HCT116 (cell line): ENCODE results near the gene FGFR3. TPM values are rescaled to one million over a fixed set of nuclear protein-coding genes. Genes with fewer than 3 reads are reported as not detected.

Experiments
- ATAC-seq: fragments of 200-7000 bp; cut with Tn5 transposase; 2 replicates; pipeline ENCODE4 v1.9.1; 2020; ENCODE audit warnings: mild to moderate bottlenecking, moderate library complexity
- BruUV-seq: library from RNA; stranded (reverse); fragments of 400-500 nt; replicated peaks from 2 replicates; lab custom pipeline; 2021; lab: Mats Ljungman, UMichigan
- CTCF ChIA-PET: fragments of 300-600 bp; sonication (Branson Sonifier 250); formaldehyde crosslinking; loops from one replicate; lab custom pipeline; 2021; ENCODE audit warnings: antibody characterized with exemption; lab: Charles Lee
- POLR2A ChIA-PET: fragments of 300-600, 350-600 bp; sonication (Branson Sonifier 250); formaldehyde crosslinking; loops from one replicate; lab custom pipeline; 2021; ENCODE audit warnings: antibody characterized with exemption; lab: Charles Lee
- RAD21 ChIA-PET, 2 experiments: fragments of 300-600 bp; sonication (Branson Sonifier 250); formaldehyde crosslinking; loops; one replicate each; lab custom pipeline; 2023; ENCODE audit warnings: low total read pairs in 2 of 2; ENCODE audit not compliant: uncharacterized antibody in 2 of 2, unreplicated experiment in 2 of 2, low non-redundant PET in 1 of 2; lab: Charles Lee
- DNase-seq: peaks from one replicate; pipeline ENCODE4 v3.0.0-alpha.2; 2010; ENCODE audit warnings: low read depth, low spot score
- H2AFZ ChIP-seq: fragments of 200-600 bp; shearing (Covaris generic), sonication (generic); 2 replicates; pipeline ENCODE4 v1.6.1; 2017; ENCODE audit warnings: low read depth, mixed run types, mixed read lengths, antibody characterized with exemption, low read length; ENCODE audit not compliant: poor library complexity, severe bottlenecking
- H3K27ac ChIP-seq: 2 replicates; pipeline ENCODE4 v1.5.1; 2012; ENCODE audit warnings: low read depth, low read length
- H3K27me3 ChIP-seq: fragments of 200-600 bp; sonication (generic); 2 replicates; pipeline ENCODE4 v1.6.1; 2016; ENCODE audit warnings: mixed run types, low read length, mixed read lengths; ENCODE audit not compliant: insufficient read depth
- H3K36me3 ChIP-seq, 2 experiments: fragments of 200-500 bp in 1 of 2; fragments of 200-600 bp in 1 of 2; sonication (Bioruptor generic) in 1 of 2; sonication (generic) in 1 of 2; 2 replicates each; pipeline versions ENCODE4 v1.5.1 to v1.6.1; 2014 to 2016; ENCODE audit warnings: low read length in 2 of 2, inconsistent platforms in 1 of 2, mixed read lengths in 1 of 2, mixed run types in 1 of 2; ENCODE audit not compliant: insufficient read depth in 2 of 2, control insufficient read depth in 1 of 2
- H3K4me1 ChIP-seq, 2 experiments: fragments of 200-600 bp in 1 of 2; sonication (generic) in 1 of 2; 2 replicates each; pipeline versions ENCODE4 v1.5.1 to v1.6.1; 2012 to 2017; ENCODE audit warnings: low read length in 2 of 2, inconsistent platforms in 1 of 2, mild to moderate bottlenecking in 1 of 2, mixed read lengths in 1 of 2, mixed run types in 1 of 2, moderate library complexity in 1 of 2; ENCODE audit not compliant: insufficient read depth in 2 of 2, control insufficient read depth in 1 of 2
- H3K4me2 ChIP-seq: fragments of 200-600 bp; sonication (generic); 2 replicates; pipeline ENCODE4 v1.6.1; 2017; ENCODE audit warnings: mixed run types, low read length, mixed read lengths
- H3K4me3 ChIP-seq, 2 experiments: fragments of 200-600 bp in 1 of 2; sonication (generic) in 1 of 2; replicated peaks in 1 of 2; 2 replicates each; pipeline ENCODE4 v1.5.1; 2011 to 2016; ENCODE audit warnings: low read length in 2 of 2, control low read depth in 1 of 2, low read depth in 1 of 2, mild to moderate bottlenecking in 1 of 2, mixed read lengths in 1 of 2, mixed run types in 1 of 2
- H3K79me2 ChIP-seq: fragments of 200-600 bp; sonication (generic); 2 replicates; pipeline ENCODE4 v1.6.1; 2017; ENCODE audit warnings: mild to moderate bottlenecking, mixed run types, low read length, moderate library complexity, mixed read lengths; ENCODE audit not compliant: insufficient read depth
- H3K9ac ChIP-seq: fragments of 200-600 bp; sonication (generic); 2 replicates; pipeline ENCODE4 v1.6.1; 2016; ENCODE audit warnings: low read length, mixed read lengths
- H3K9me2 ChIP-seq: fragments of 200-600 bp; sonication (generic), shearing (Covaris generic); 2 replicates; pipeline ENCODE4 v1.6.1; 2017; ENCODE audit warnings: mixed run types, mild to moderate bottlenecking, moderate library complexity; ENCODE audit not compliant: insufficient read depth
- H3K9me3 ChIP-seq, 2 experiments: fragments of 200-500 bp in 1 of 2; fragments of 200-600 bp in 1 of 2; sonication (Bioruptor generic) in 1 of 2; sonication (generic) in 1 of 2; 2 replicates each; pipeline ENCODE4 v1.6.1; 2014 to 2017; ENCODE audit warnings: low read length in 2 of 2, mixed read lengths in 2 of 2, inconsistent platforms in 1 of 2, low read depth in 1 of 2, mild to moderate bottlenecking in 1 of 2, mixed run types in 1 of 2, moderate library complexity in 1 of 2; ENCODE audit not compliant: control insufficient read depth in 1 of 2, insufficient read depth in 1 of 2
- H4K20me1 ChIP-seq: fragments of 200-600 bp; sonication (generic), shearing (Covaris generic); 2 replicates; pipeline ENCODE4 v1.6.1; 2017; ENCODE audit warnings: mixed run types, mild to moderate bottlenecking, moderate library complexity; ENCODE audit not compliant: insufficient read depth
- ATF3 ChIP-seq: IDR thresholded peaks from 2 replicates; pipeline ENCODE4 v1.6.1; 2012
- CTCF ChIP-seq, 3 experiments: fragments of 200-600 bp in 1 of 3; sonication (generic) in 1 of 3; IDR thresholded peaks in 2 of 3; conservative IDR thresholded peaks in 1 of 3; 2 replicates each; pipeline ENCODE4 v1.5.1; 2012 to 2017; ENCODE audit warnings: low read depth in 2 of 3, low read length in 2 of 3, antibody characterized with exemption in 1 of 3, borderline replicate concordance in 1 of 3, control low read depth in 1 of 3, mild to moderate bottlenecking in 1 of 3, mixed read lengths in 1 of 3, mixed run types in 1 of 3, moderate library complexity in 1 of 3; ENCODE audit not compliant: insufficient read depth in 1 of 3
- ELF1 ChIP-seq: IDR thresholded peaks from 2 replicates; pipeline ENCODE4 v1.6.1; 2012; ENCODE audit warnings: low read depth, borderline replicate concordance
- FOSL1 ChIP-seq: IDR thresholded peaks from 2 replicates; pipeline ENCODE4 v1.6.1; 2012; ENCODE audit warnings: low read depth
- POLR2A ChIP-seq: IDR thresholded peaks from 2 replicates; pipeline ENCODE4 v1.7.0; 2011; ENCODE audit warnings: borderline replicate concordance; ENCODE audit not compliant: insufficient read depth, insufficient read length; ENCODE audit errors: extremely low read depth
- POLR2AphosphoS5 ChIP-seq: IDR thresholded peaks from 2 replicates; pipeline ENCODE4 v1.6.1; 2011; ENCODE audit warnings: mild to moderate bottlenecking, low read depth, low read length, moderate library complexity
- REST ChIP-seq: IDR thresholded peaks from 2 replicates; pipeline ENCODE4 v1.6.1; 2012; ENCODE audit warnings: low read depth
- SP1 ChIP-seq: IDR thresholded peaks from 2 replicates; pipeline ENCODE4 v1.6.1; 2012; ENCODE audit warnings: low read depth
- TCF7L2 ChIP-seq: IDR thresholded peaks from 2 replicates; pipeline ENCODE4 v1.7.0; 2011; ENCODE audit warnings: borderline replicate concordance, inconsistent platforms; ENCODE audit not compliant: insufficient read depth, insufficient read length; ENCODE audit errors: extremely low read depth
- ZBTB33 ChIP-seq: IDR thresholded peaks from 2 replicates; pipeline ENCODE4 v1.6.1; 2011; ENCODE audit warnings: mild to moderate bottlenecking, low read length, moderate library complexity; ENCODE audit not compliant: insufficient replicate concordance; ENCODE audit errors: extremely low read depth
- ZFX ChIP-seq: fragments of 450-650 bp; IDR thresholded peaks from 2 replicates; pipeline ENCODE4 v1.6.1; 2017
- intact Hi-C: fragments of 100-400 bp; cut with micrococcal nuclease; formaldehyde crosslinking; loops from 2 replicates; pipeline ENCODE4 v1.10.0; 2022
- total RNA-seq: library from RNA; stranded (reverse); gene quantifications from one replicate; pipeline ENCODE4 v1.2.1, GENCODE V29; 2021; ENCODE audit not compliant: unreplicated experiment

FGFR3 gene
- total RNA-seq, 1 experiment from 2014 or later, result 31.7 TPM

- no peak for TF ChIP-seq ZBTB33
- no peak for TF ChIP-seq ATF3
- TF ChIP-seq ELF1, result no peak
- no peak for TF ChIP-seq FOSL1
- no peak for TF ChIP-seq SP1
- TF ChIP-seq TCF7L2, result peak; percentile 3
- 0 out of 2 replicates have a peak, but pooled peaks have one; percentile 7 for TF ChIP-seq ZFX
- TF ChIP-seq CTCF (IDR thresholded peaks at IDR 0.05 in 2 of 3, conservative IDR thresholded peaks at IDR 0.05 in 1 of 3; ENCODE audit: borderline replicate concordance in 1 of 3, insufficient read depth in 1 of 3, low read depth in 2 of 3, low read length in 2 of 3), result no peak
- TF ChIP-seq POLR2AphosphoS5, result no peak
- TF ChIP-seq POLR2A, result no peak
- TF ChIP-seq REST, result no peak
- Histone ChIP-seq H2AFZ (no peak overlapping the region), H3K9ac (peak overlapping the region; percentile 43; the same call in 1 of the 2 replicates), H3K4me3 (peak overlapping the region; percentile 29 to 50; a peak in 3 of 4 replicates), H3K27ac (peak overlapping the region; percentile 63; the same call in 1 of the 2 replicates), H3K79me2 (no peaks in the 10 kb centered on the region), H3K27me3 (no peaks in the 10 kb centered on the region), H3K4me1 (peaks cover 43 to 44% of the 10 kb centered on the region in 2 experiments), H3K4me2 (peak overlapping the region; percentile 75), H3K9me3 (no peaks in the 10 kb centered on the region), H4K20me1 (no peaks in the 10 kb centered on the region), H3K36me3 (no peaks in the 10 kb centered on the region), H3K9me2 (no peaks in the 10 kb centered on the region)
- RAD21 ChIA-PET, result no interaction called here
- peak; percentile 28 for ATAC-seq
- BruUV-seq, result no TSS peak
- DNase-seq, result no peak
- POLR2A ChIA-PET, result interaction anchor here (1.2 kb wide), 1 partner anchor 28 kb away, joined by 5 read pairs; no protein-coding TSS in a partner anchor
- CTCF ChIA-PET, result interaction anchor here (0.7 to 1.6 kb wide), 9 partner anchors 11 to 89 kb away, joined by 3 to 8 read pairs (median 5); partner anchors contain the start of gene FGFR3
- intact Hi-C loops, result no loop called here
Measured at GRCh38 chr4:1767061-1767769, 25.9 kb upstream of the FGFR3 start.
